Measurements from ENCODE around the gene HOXC10. TPM values are rescaled to one million over a fixed set of nuclear protein-coding genes. Genes with fewer than 3 reads are reported as not detected.

Gene HOXC10
- total RNA-seq, 1 experiment from 2014 or later = 154 TPM

DNA sequence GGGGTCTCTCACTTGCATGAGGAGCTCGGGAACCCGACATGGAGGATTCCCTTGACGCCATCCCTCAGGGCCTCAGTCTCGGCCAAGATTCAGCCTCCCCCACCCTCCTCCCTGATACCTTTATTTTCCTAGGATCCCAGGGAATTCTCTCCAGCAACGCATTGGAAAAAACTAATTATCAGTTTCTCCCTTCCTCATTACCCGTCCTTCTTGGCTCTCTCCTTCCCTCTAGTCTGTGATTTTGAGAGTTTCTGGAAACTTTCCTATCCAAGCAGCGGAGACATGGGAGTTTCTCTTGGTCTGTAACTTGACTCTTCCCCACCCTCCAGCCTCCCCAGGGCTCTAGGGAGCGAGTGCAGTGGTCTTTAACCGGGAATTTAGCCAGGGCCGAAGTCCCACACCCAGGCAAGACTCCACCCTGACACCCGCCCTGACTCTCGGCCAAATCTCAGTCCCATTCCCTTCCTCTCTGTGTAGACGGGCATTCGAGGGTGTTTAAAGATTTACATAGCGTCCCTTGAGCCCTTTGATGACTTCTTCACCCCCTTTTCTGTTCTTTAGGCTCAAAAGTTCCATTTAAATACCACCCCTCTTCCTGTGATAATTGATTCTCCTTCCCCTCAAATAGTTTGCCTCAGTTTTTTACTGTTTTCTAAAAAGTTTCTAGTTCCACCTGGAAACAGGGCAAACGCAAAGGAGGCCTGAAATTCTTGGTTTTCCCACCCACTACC, 54.6 kb downstream of the HOXC10 start:
- H3K36me3 ChIP-seq (ENCODE audit: control insufficient read depth, insufficient read depth, low read length) = no peaks in the 10 kb centered on the region
- DNase-seq (ENCODE audit: low read depth, low spot score) = no peak
- no peak for ATAC-seq
- CTCF ChIA-PET = interaction anchor here (0.6 kb wide), 1 partner anchor 180 kb away, joined by 7 read pairs; no protein-coding TSS in a partner anchor
- H3K4me1 ChIP-seq (ENCODE audit: control insufficient read depth, insufficient read depth, low read length) = peaks cover 98% of the 10 kb centered on the region
- in situ Hi-C loops (cut with HindIII; ENCODE audit: low pct_unique_long_range_greater_than_20kb, low sequenced_read_pairs) (no loop called here), intact Hi-C loops (cut with micrococcal nuclease; ENCODE audit: unreplicated experiment) (no loop called here)
- H3K27ac ChIP-seq (ENCODE audit: low read length) = peak overlapping the region; percentile 81
- H3K27me3 ChIP-seq (ENCODE audit: control insufficient read depth, insufficient read depth, low read length) = no peaks in the 10 kb centered on the region
- no TSS peak for BruUV-seq (replicated peaks)
- POLR2A ChIA-PET = interaction anchor here (0.6 kb wide), 1 partner anchor 15 kb away, joined by 7 read pairs; no protein-coding TSS in a partner anchor
- H3K4me3 ChIP-seq (ENCODE audit: low read depth in 2 of 2, low read length in 2 of 2) = no peak overlapping the region
- H3K9me3 ChIP-seq (ENCODE audit: control insufficient read depth, insufficient read depth, low read depth, low read length) = no peaks in the 10 kb centered on the region
- TF ChIP-seq TCF7L2 (IDR thresholded peaks at IDR 0.05; ENCODE audit: low read depth, low read length) (no peak), SIN3A (IDR thresholded peaks at IDR 0.05; ENCODE audit: borderline replicate concordance, insufficient read depth, low read depth, low read length) (no peak), POLR2AphosphoS5 (IDR thresholded peaks at IDR 0.05; ENCODE audit: low read depth, low read length) (no peak)
- TF ChIP-seq, protein P1, sequence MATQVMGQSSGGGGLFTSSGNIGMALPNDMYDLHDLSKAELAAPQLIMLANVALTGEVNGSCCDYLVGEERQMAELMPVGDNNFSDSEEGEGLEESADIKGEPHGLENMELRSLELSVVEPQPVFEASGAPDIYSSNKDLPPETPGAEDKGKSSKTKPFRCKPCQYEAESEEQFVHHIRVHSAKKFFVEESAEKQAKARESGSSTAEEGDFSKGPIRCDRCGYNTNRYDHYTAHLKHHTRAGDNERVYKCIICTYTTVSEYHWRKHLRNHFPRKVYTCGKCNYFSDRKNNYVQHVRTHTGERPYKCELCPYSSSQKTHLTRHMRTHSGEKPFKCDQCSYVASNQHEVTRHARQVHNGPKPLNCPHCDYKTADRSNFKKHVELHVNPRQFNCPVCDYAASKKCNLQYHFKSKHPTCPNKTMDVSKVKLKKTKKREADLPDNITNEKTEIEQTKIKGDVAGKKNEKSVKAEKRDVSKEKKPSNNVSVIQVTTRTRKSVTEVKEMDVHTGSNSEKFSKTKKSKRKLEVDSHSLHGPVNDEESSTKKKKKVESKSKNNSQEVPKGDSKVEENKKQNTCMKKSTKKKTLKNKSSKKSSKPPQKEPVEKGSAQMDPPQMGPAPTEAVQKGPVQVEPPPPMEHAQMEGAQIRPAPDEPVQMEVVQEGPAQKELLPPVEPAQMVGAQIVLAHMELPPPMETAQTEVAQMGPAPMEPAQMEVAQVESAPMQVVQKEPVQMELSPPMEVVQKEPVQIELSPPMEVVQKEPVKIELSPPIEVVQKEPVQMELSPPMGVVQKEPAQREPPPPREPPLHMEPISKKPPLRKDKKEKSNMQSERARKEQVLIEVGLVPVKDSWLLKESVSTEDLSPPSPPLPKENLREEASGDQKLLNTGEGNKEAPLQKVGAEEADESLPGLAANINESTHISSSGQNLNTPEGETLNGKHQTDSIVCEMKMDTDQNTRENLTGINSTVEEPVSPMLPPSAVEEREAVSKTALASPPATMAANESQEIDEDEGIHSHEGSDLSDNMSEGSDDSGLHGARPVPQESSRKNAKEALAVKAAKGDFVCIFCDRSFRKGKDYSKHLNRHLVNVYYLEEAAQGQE (IDR thresholded peaks at IDR 0.05; ENCODE audit: insufficient read depth in 1 of 2, low read depth in 2 of 2, low read length in 1 of 2) = no peak
- TF ChIP-seq, protein P2, sequence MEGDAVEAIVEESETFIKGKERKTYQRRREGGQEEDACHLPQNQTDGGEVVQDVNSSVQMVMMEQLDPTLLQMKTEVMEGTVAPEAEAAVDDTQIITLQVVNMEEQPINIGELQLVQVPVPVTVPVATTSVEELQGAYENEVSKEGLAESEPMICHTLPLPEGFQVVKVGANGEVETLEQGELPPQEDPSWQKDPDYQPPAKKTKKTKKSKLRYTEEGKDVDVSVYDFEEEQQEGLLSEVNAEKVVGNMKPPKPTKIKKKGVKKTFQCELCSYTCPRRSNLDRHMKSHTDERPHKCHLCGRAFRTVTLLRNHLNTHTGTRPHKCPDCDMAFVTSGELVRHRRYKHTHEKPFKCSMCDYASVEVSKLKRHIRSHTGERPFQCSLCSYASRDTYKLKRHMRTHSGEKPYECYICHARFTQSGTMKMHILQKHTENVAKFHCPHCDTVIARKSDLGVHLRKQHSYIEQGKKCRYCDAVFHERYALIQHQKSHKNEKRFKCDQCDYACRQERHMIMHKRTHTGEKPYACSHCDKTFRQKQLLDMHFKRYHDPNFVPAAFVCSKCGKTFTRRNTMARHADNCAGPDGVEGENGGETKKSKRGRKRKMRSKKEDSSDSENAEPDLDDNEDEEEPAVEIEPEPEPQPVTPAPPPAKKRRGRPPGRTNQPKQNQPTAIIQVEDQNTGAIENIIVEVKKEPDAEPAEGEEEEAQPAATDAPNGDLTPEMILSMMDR (IDR thresholded peaks at IDR 0.05) = no peak

Small RNA genes lying within 50 kb of the gene (microRNA-seq; reads per million reads assigned to microRNA genes)
- gene MIR196A2 (ENCODE audit: unreplicated experiment) = 6,126 reads per million, percentile 93 among the genes with 10 or more reads in this experiment
- gene MIR615 (ENCODE audit: unreplicated experiment) = 6,105 reads per million, percentile 92 among the genes with 10 or more reads in this experiment

Other genes with a start within 250 kb of the HOXC10 start
- not detected for gene CISTR, start 233.2 kb upstream of the HOXC10 start, total RNA-seq (2021; ENCODE audit: unreplicated experiment)
- 93.5 TPM for gene HOXC13, start 46.3 kb upstream of the HOXC10 start, total RNA-seq (2021; ENCODE audit: unreplicated experiment)
- gene HOXC12, start 30.2 kb upstream of the HOXC10 start, total RNA-seq (2021; ENCODE audit: unreplicated experiment) = 5.1 TPM
- 17.0 TPM for gene HOXC11, start 12.0 kb upstream of the HOXC10 start, total RNA-seq (2021; ENCODE audit: unreplicated experiment)
- 31.7 TPM for gene HOTAIR, start 10.2 kb upstream of the HOXC10 start, total RNA-seq (2021; ENCODE audit: unreplicated experiment)
- gene HOXC9, start 15.0 kb downstream of the HOXC10 start, total RNA-seq (2021; ENCODE audit: unreplicated experiment) = 37.2 TPM
- gene HOXC8, start 23.8 kb downstream of the HOXC10 start, total RNA-seq (2021; ENCODE audit: unreplicated experiment) = 15.3 TPM
- gene HOXC6, start 43.3 kb downstream of the HOXC10 start, total RNA-seq (2021; ENCODE audit: unreplicated experiment) = 52.2 TPM
- gene HOXC5, start 47.9 kb downstream of the HOXC10 start, total RNA-seq (2021; ENCODE audit: unreplicated experiment) = 5.0 TPM
- 22.7 TPM for gene HOXC4, start 68.7 kb downstream of the HOXC10 start, total RNA-seq (2021; ENCODE audit: unreplicated experiment)
- gene SMUG1, start 203.8 kb downstream of the HOXC10 start, total RNA-seq (2021; ENCODE audit: unreplicated experiment) = 43.3 TPM

Data from Panc1 (cell line).